Measurements from ENCODE around the gene TRA2B. TPM values are rescaled to one million over a fixed set of nuclear protein-coding genes. Genes with fewer than 3 reads are reported as not detected.

Gene TRA2B
- total and polyA plus RNA-seq, 3 donors from 2014 or later = 136 to 199 (median 177) TPM

DNA sequence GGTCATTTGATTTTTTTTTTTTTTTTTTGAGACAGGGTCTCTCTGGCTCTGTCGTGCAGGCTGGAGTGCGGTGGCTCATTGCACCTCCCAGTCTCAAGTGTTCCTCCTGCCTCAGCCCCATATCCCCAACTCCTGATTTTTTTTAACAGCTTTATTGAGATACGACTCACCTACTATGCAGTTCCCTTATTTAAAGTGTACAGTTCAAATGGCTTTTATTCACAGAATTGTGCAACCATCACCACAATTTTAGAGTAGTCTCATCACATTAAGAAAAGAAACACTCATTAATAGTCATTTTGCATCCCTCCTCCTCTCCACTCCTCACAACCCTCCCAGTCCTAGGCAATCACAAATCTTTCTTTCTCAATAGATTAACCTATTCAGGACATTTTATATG lies 1.9 kb upstream of the TRA2B start:
- TF ChIP-seq POLR2A (IDR thresholded peaks at IDR 0.05) = no peak
- H3K27me3 ChIP-seq = no peaks in the 10 kb centered on the region
- no peak overlapping the region for H3K27ac ChIP-seq
- no peak for DNase-seq
- peaks cover 1% of the 10 kb centered on the region for H3K4me1 ChIP-seq
- H3K36me3 ChIP-seq (ENCODE audit: low read depth, missing control alignments) = no peaks in the 10 kb centered on the region
- H3K9me3 ChIP-seq = no peaks in the 10 kb centered on the region
- 63 to 79% methylated on average over 3 of the region's 3 CpGs for WGBS, 2 donors
- intact Hi-C loops (cut with DNase I; ENCODE audit: low total_unique reads) = no loop called here
- no peak overlapping the region for H3K4me3 ChIP-seq

DNA sequence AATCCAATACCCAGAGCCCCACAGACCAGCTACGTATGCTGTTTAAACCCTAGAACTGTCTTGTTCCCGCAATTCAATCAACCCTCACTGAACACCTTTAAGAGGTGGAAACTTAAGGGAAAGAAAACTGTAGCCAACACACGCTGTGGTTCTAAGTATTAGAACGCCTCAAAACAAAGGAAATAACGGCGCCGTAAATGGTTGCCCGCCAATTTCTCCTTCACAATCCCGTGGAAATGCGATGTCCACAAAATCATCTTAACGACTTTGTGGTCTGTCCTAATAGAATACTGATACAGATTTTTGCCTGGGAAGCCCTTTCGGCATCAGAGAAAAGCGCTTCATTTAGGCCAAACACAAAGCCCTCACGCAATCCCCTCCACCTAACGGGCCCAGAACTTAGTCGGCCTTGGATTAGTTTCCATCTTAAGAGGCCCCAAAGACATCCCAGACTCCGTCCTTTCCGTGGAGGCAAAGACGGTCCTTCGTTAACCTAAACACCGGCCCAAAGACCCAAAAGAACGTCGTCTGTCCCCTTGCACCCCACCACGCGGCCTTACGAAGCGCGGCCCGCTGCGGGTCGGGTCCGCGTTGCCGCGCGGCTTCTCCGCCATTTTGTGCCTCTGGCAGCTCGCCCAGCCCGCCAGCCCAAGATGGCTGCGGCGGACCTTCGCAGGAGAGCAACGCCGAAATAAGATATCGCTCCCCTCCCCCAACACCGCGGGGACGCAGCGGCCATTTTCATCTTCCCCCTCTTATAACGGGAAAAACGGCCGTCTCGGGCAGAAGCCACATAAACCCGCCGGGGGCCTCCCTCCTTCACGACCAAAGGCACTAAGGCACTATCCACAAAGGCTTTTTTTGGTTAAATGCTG lies 763 bp downstream of the TRA2B start:
- TF ChIP-seq, protein P1, sequence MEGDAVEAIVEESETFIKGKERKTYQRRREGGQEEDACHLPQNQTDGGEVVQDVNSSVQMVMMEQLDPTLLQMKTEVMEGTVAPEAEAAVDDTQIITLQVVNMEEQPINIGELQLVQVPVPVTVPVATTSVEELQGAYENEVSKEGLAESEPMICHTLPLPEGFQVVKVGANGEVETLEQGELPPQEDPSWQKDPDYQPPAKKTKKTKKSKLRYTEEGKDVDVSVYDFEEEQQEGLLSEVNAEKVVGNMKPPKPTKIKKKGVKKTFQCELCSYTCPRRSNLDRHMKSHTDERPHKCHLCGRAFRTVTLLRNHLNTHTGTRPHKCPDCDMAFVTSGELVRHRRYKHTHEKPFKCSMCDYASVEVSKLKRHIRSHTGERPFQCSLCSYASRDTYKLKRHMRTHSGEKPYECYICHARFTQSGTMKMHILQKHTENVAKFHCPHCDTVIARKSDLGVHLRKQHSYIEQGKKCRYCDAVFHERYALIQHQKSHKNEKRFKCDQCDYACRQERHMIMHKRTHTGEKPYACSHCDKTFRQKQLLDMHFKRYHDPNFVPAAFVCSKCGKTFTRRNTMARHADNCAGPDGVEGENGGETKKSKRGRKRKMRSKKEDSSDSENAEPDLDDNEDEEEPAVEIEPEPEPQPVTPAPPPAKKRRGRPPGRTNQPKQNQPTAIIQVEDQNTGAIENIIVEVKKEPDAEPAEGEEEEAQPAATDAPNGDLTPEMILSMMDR (IDR thresholded peaks at IDR 0.05) = peak in 1 of 3 experiments; percentile 1
- peak; percentile 41 for TF ChIP-seq POLR2A (IDR thresholded peaks at IDR 0.05)
- intact Hi-C loops (cut with DNase I; ENCODE audit: low total_unique reads) = no loop called here
- H3K4me1 ChIP-seq = peaks cover 20% of the 10 kb centered on the region
- peak overlapping the region; percentile 99 to 100 for H3K27ac ChIP-seq
- peak; percentile 90 for DNase-seq
- H3K36me3 ChIP-seq (ENCODE audit: low read depth, missing control alignments) = no peaks in the 10 kb centered on the region
- peak overlapping the region; percentile 94 to 99 for H3K4me3 ChIP-seq
- H3K9me3 ChIP-seq = no peaks in the 10 kb centered on the region
- H3K27me3 ChIP-seq = no peaks in the 10 kb centered on the region
- 0 to 1% methylated on average over 22 to 56 of the region's 56 CpGs for WGBS, 2 donors

DNA sequence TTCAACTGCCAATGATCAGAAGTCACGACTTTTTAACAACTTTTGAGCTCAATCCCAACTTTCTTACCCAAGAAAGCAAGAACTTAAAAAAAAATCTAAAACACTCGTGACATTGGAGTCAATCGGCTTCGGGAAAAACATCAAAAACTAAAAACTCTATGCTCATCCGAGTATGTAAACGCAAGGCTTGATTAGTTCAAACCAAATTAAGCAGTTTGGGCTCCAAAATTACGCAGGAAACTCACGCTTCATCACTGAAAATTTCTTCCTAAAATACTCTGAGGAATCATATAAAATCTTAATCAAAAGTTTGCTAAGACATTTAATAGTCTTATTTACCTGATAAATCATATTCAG lies 1.6 kb downstream of the TRA2B start:
- Histone ChIP-seq H3K27me3 (no peaks in the 10 kb centered on the region), H3K27ac (peak overlapping the region; percentile 99 to 100), H3K4me3 (peak overlapping the region; percentile 94 to 99), H3K9me3 (no peaks in the 10 kb centered on the region), H3K36me3 (ENCODE audit: low read depth, missing control alignments) (no peaks in the 10 kb centered on the region), H3K4me1 (peaks cover 28% of the 10 kb centered on the region)
- intact Hi-C loops (cut with DNase I; ENCODE audit: low total_unique reads) = no loop called here
- TF ChIP-seq, protein P1 (IDR thresholded peaks at IDR 0.05) = no peak
- no peak for TF ChIP-seq POLR2A (IDR thresholded peaks at IDR 0.05)
- DNase-seq = no peak
- 0 to 1% methylated on average over 8 of the region's 8 CpGs for WGBS, 2 donors

DNA sequence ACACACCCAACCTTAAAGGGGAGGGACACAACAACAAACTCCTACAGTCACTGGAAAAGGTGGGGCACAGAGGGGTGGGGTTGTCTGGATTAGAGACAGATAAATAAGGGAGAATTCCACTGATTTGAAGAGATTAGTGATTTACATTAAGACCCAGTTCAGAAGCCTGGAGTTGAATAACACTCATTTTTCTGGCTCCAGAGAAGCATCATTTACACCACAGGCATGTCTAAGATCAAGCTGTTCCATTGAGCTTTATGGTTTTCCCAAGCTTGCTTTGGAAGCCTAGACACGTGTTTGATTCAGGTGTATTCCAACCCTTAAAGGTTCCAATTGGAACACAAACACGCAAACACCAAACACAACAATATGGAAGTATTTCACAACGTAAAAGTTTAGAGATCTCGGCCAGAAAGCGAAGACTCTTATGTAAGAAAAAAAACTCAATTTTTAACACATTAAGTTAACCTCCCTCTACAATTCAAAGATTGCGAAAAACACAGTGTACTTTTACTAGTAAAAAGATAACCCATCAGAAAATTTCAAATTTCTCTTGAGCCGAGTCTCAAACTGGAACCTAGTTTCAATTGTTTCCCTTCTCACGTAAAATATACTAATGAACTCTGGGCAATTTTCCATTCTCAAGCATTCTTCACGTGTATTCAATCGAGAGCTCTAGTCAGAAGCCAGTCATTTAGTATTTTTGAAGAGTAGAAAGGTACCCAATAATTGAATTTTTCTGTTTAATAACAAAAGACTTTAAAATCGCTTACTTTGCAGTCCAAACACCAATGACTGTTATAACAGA lies 2.1 kb downstream of the TRA2B start:
- H3K27ac ChIP-seq = peak overlapping the region; percentile 99 to 100

More for the DNA sequence above, 2.1 kb downstream of the TRA2B start:
- no peaks in the 10 kb centered on the region for H3K36me3 ChIP-seq (ENCODE audit: low read depth, missing control alignments)
- DNase-seq = no peak
- intact Hi-C loops (cut with DNase I; ENCODE audit: low total_unique reads) = no loop called here
- WGBS, 2 donors = 1% methylated on average over 11 of the region's 11 CpGs
- H3K4me3 ChIP-seq = peak overlapping the region; percentile 94 to 99
- no peaks in the 10 kb centered on the region for H3K9me3 ChIP-seq
- H3K4me1 ChIP-seq = peaks cover 34% of the 10 kb centered on the region
- TF ChIP-seq, protein P1 (IDR thresholded peaks at IDR 0.05) = no peak
- no peak for TF ChIP-seq POLR2A (IDR thresholded peaks at IDR 0.05)
- H3K27me3 ChIP-seq = no peaks in the 10 kb centered on the region

All from testis (tissue), 3 donors.